Hepatocyte (in vitro differentiated cells): ENCODE results near the gene CASTOR2. TPM values are rescaled to one million over a fixed set of nuclear protein-coding genes. Genes with fewer than 3 reads are reported as not detected.
A peak's percentile ranks its signal among the peaks of the same experiment; 100 is the strongest.

Source experiments
- DNase-seq: peaks from one replicate; pipeline ENCODE4 v3.0.0-alpha.2; 2016; ENCODE audit warnings: low spot score
- H2AFZ ChIP-seq: fragments of 200-600 bp; sonication (generic); 2 replicates; pipeline ENCODE4 v1.6.0; 2016; ENCODE audit warnings: antibody characterized with exemption, mild to moderate bottlenecking
- H3K27ac ChIP-seq: fragments of 200-600 bp; sonication (generic); 2 replicates; pipeline ENCODE4 v1.5.1; 2016; ENCODE audit warnings: mild to moderate bottlenecking
- H3K27me3 ChIP-seq: fragments of 200-600 bp; sonication (generic); 2 replicates; pipeline ENCODE4 v1.6.1; 2016
- H3K36me3 ChIP-seq: fragments of 200-600 bp; sonication (generic); replicated peaks from 2 replicates; pipeline ENCODE4 v1.5.1; 2016; ENCODE audit warnings: low read depth; ENCODE audit not compliant: insufficient read depth
- H3K4me1 ChIP-seq: fragments of 200-600 bp; sonication (generic); 2 replicates; pipeline ENCODE4 v1.5.1; 2016; ENCODE audit warnings: mild to moderate bottlenecking, moderate library complexity; ENCODE audit not compliant: insufficient read depth
- H3K4me2 ChIP-seq: fragments of 200-600 bp; sonication (generic); 2 replicates; pipeline ENCODE4 v1.6.0; 2016
- H3K4me3 ChIP-seq: fragments of 200-600 bp; sonication (generic); 2 replicates; pipeline ENCODE4 v1.5.1; 2016; ENCODE audit warnings: mild to moderate bottlenecking
- H3K79me2 ChIP-seq: fragments of 200-600 bp; sonication (generic); 2 replicates; pipeline ENCODE4 v1.6.0; 2017; ENCODE audit warnings: mild to moderate bottlenecking
- H3K9me2 ChIP-seq: fragments of 200-600 bp; sonication (generic); replicated peaks from 2 replicates; pipeline ENCODE4 v1.6.0; 2017; ENCODE audit warnings: mild to moderate bottlenecking; ENCODE audit not compliant: insufficient read depth
- H3K9me3 ChIP-seq: fragments of 200-600 bp; sonication (generic); 2 replicates; pipeline ENCODE4 v1.5.1; 2016; ENCODE audit warnings: low read depth, mild to moderate bottlenecking
- H4K20me1 ChIP-seq: fragments of 200-600 bp; sonication (generic); 2 replicates; pipeline ENCODE4 v1.6.0; 2016; ENCODE audit warnings: mild to moderate bottlenecking; ENCODE audit not compliant: insufficient read depth, poor library complexity, severe bottlenecking
- CTCF ChIP-seq: fragments of 200-600 bp; sonication (generic); IDR thresholded peaks from 2 replicates; pipeline ENCODE4 v1.5.1; 2016; ENCODE audit warnings: antibody characterized with exemption, mild to moderate bottlenecking; ENCODE audit not compliant: poor library complexity
- EZH2 ChIP-seq: fragments of 200-600 bp; sonication (generic); IDR thresholded peaks from 2 replicates; pipeline ENCODE4 v1.6.1; 2016; ENCODE audit warnings: antibody characterized with exemption, mild to moderate bottlenecking, borderline replicate concordance
- EZH2phosphoT487 ChIP-seq: fragments of 200-600 bp; sonication (generic); IDR thresholded peaks from one replicate; pipeline ENCODE4 v1.6.1; 2018; ENCODE audit warnings: antibody characterized with exemption, mild to moderate bottlenecking, low read depth, moderate library complexity; ENCODE audit not compliant: unreplicated experiment, severe bottlenecking
- WGBS: methylation state at CpG from one replicate; pipeline ENCODE4 v1.1.6; 2016; ENCODE audit warnings: low lambda C conversion rate; ENCODE audit errors: missing lambda C conversion rate; 5-methylcytosine and 5-hydroxymethylcytosine counted together
- polyA plus RNA-seq: library from polyadenylated mRNA; unstranded; fragments of >200 nt; fragmentation: Nextera tagmentation; extraction: Ambion mirVana; gene quantifications from 2 replicates; pipeline ENCODE4 v1.2.1, GENCODE V29; 2016
- total RNA-seq: library from RNA; depleted of rRNA; stranded (reverse); fragments of >200 nt; gene quantifications from 2 replicates; pipeline ENCODE4 v1.2.3, GENCODE V29; 2014

The CASTOR2 gene
- total and polyA plus RNA-seq, 2 experiments from 2014 or later, result 11.5 to 19.9 TPM

- Histone ChIP-seq H2AFZ (no peak overlapping the region), H3K27ac (no peak overlapping the region), H3K9me2 (no peaks in the 10 kb centered on the region), H3K4me2 (no peak overlapping the region), H3K27me3 (no peaks in the 10 kb centered on the region), H3K79me2 (no peaks in the 10 kb centered on the region), H3K9me3 (no peaks in the 10 kb centered on the region), H3K4me3 (no peak overlapping the region), H4K20me1 (no peaks in the 10 kb centered on the region), H3K36me3 (no peaks in the 10 kb centered on the region), H3K4me1 (no peaks in the 10 kb centered on the region)
- WGBS, result 97% methylated on average over 14 of the region's 14 CpGs
- TF ChIP-seq EZH2 (no peak), EZH2phosphoT487 (no peak), CTCF (no peak)
- DNase-seq, result no peak
These were observed 55.3 kb downstream of the CASTOR2 start for GRCh38 chr7:75019800-75020199.

- Histone ChIP-seq H3K9me2 (no peaks in the 10 kb centered on the region), H3K4me1 (no peaks in the 10 kb centered on the region), H3K4me3 (no peak overlapping the region), H3K27me3 (no peaks in the 10 kb centered on the region), H3K9me3 (no peaks in the 10 kb centered on the region), H3K27ac (no peak overlapping the region), H3K79me2 (no peaks in the 10 kb centered on the region), H3K4me2 (no peak overlapping the region), H3K36me3 (no peaks in the 10 kb centered on the region), H4K20me1 (no peaks in the 10 kb centered on the region), H2AFZ (no peak overlapping the region)
- 89% methylated on average over 13 of the region's 17 CpGs for WGBS
- no peak for DNase-seq
- TF ChIP-seq EZH2phosphoT487 (no peak), CTCF (no peak), EZH2 (no peak)
These were observed 60.4 kb downstream of the CASTOR2 start for GRCh38 chr7:75024922-75025321.

GRCh38 chr7:75028299-75028698 is 63.8 kb downstream of the CASTOR2 start:
- Histone ChIP-seq H3K4me1 (no peaks in the 10 kb centered on the region), H3K27ac (no peak overlapping the region), H3K27me3 (no peaks in the 10 kb centered on the region), H2AFZ (no peak overlapping the region), H3K4me2 (no peak overlapping the region), H3K9me2 (no peaks in the 10 kb centered on the region), H4K20me1 (no peaks in the 10 kb centered on the region), H3K9me3 (no peaks in the 10 kb centered on the region), H3K36me3 (no peaks in the 10 kb centered on the region), H3K4me3 (no peak overlapping the region), H3K79me2 (no peaks in the 10 kb centered on the region)
- WGBS, result 95% methylated on average over 9 of the region's 9 CpGs
- DNase-seq, result no peak
- TF ChIP-seq EZH2 (no peak), CTCF (no peak), EZH2phosphoT487 (no peak)

GRCh38 chr7:75033064-75033463 is 68.6 kb downstream of the CASTOR2 start:
- 68% methylated on average over 8 of the region's 8 CpGs for WGBS
- H2AFZ ChIP-seq, result no peak overlapping the region
- TF ChIP-seq CTCF, result peak; percentile 11
- no peak for TF ChIP-seq EZH2
- H3K36me3 ChIP-seq, result no peaks in the 10 kb centered on the region
- no peak for DNase-seq
- H3K4me2 ChIP-seq, result no peak overlapping the region
- no peaks in the 10 kb centered on the region for H4K20me1 ChIP-seq
- H3K4me1 ChIP-seq, result no peaks in the 10 kb centered on the region
- no peak overlapping the region for H3K27ac ChIP-seq
- H3K27me3 ChIP-seq, result no peaks in the 10 kb centered on the region
- H3K79me2 ChIP-seq, result no peaks in the 10 kb centered on the region
- no peaks in the 10 kb centered on the region for H3K9me3 ChIP-seq
- H3K4me3 ChIP-seq, result no peak overlapping the region
- H3K9me2 ChIP-seq, result no peaks in the 10 kb centered on the region
